Caco-2 (cell line): ENCODE results near the gene ERBB4. TPM values are rescaled to one million over a fixed set of nuclear protein-coding genes. Genes with fewer than 3 reads are reported as not detected.

Experiments used
- BruUV-seq: library from RNA; stranded (reverse); fragments of 400-500 nt; replicated peaks from 2 replicates; lab custom pipeline; 2021; lab: Mats Ljungman, UMichigan
- CTCF ChIA-PET: fragments of 300-600 bp; sonication (Branson Sonifier 250); formaldehyde crosslinking; loops from one replicate; lab custom pipeline; 2022; ENCODE audit warnings: antibody characterized with exemption; lab: Charles Lee
- POLR2A ChIA-PET: fragments of 300-600 bp; sonication (Branson Sonifier 250); formaldehyde crosslinking; loops from one replicate; lab custom pipeline; 2022; ENCODE audit warnings: antibody characterized with exemption; lab: Charles Lee
- DNase-seq, 2 experiments: peaks; one replicate each; pipeline versions ENCODE4 v3.0.0 to v3.0.0-alpha.2; 2020 to 2022
- H3K27me3 ChIP-seq: replicated peaks from 2 replicates; pipeline ENCODE4 v1.6.0; 2011; ENCODE audit warnings: low read length; ENCODE audit not compliant: control insufficient read depth, insufficient read depth
- H3K36me3 ChIP-seq: 2 replicates; pipeline ENCODE4 v1.5.1; 2011; ENCODE audit warnings: low read length; ENCODE audit not compliant: control insufficient read depth, insufficient read depth
- H3K4me1 ChIP-seq: fragments of 250-450 bp; sonication (Bioruptor Pico); 2 replicates; pipeline ENCODE4 v1.5.1; 2020; ENCODE audit warnings: mild to moderate bottlenecking
- H3K4me3 ChIP-seq: 2 replicates; pipeline ENCODE4 v1.5.1; 2011; ENCODE audit warnings: low read depth, mild to moderate bottlenecking, control low read depth, low read length
- H3K9me3 ChIP-seq: fragments of 250-450 bp; sonication (Bioruptor Pico); 2 replicates; pipeline ENCODE4 v1.5.1; 2020; ENCODE audit warnings: mild to moderate bottlenecking, moderate library complexity
- H3K27ac Mint-ChIP-seq: one replicate; pipeline ENCODE4 v1.8.0; 2022; ENCODE audit warnings: mixed read lengths; ENCODE audit not compliant: unreplicated experiment
- H3K27me3 Mint-ChIP-seq: one replicate; pipeline ENCODE4 v1.8.0; 2022; ENCODE audit warnings: mixed read lengths; ENCODE audit not compliant: insufficient read depth, unreplicated experiment
- H3K36me3 Mint-ChIP-seq: one replicate; pipeline ENCODE4 v1.8.0; 2022; ENCODE audit warnings: mild to moderate bottlenecking, mixed read lengths; ENCODE audit not compliant: insufficient read depth, unreplicated experiment
- H3K4me1 Mint-ChIP-seq: one replicate; pipeline ENCODE4 v1.8.0; 2022; ENCODE audit warnings: low read depth, mixed read lengths; ENCODE audit not compliant: unreplicated experiment
- H3K4me3 Mint-ChIP-seq: one replicate; pipeline ENCODE4 v1.8.0; 2022; ENCODE audit warnings: mild to moderate bottlenecking, moderate library complexity, mixed read lengths; ENCODE audit not compliant: unreplicated experiment
- H3K9me3 Mint-ChIP-seq: one replicate; pipeline ENCODE4 v1.8.0; 2022; ENCODE audit warnings: mixed read lengths; ENCODE audit not compliant: unreplicated experiment
- intact Hi-C: fragments of 100-400 bp; cut with micrococcal nuclease; formaldehyde crosslinking; loops from one replicate; pipeline ENCODE4 v1.10.0; 2022; ENCODE audit not compliant: unreplicated experiment
- total RNA-seq: library from RNA; stranded (reverse); gene quantifications from 2 replicates; pipeline ENCODE4 v1.2.3, GENCODE V29; 2022
- TF ChIP-seq, protein P1 (sequence below), 2 experiments: fragments of 200-600 bp in 1 of 2; IDR thresholded peaks; 1 replicate in 1 of 2; 2 replicates in 1 of 2; pipeline versions ENCODE4 v1.5.1 to v1.8.0; 2011 to 2022; ENCODE audit warnings: antibody characterized with exemption in 1 of 2, control low read depth in 1 of 2, inconsistent platforms in 1 of 2, low read depth in 1 of 2, low read length in 1 of 2, mild to moderate bottlenecking in 1 of 2, moderate library complexity in 1 of 2; ENCODE audit not compliant: insufficient read depth in 1 of 2, severe bottlenecking in 1 of 2, unreplicated experiment in 1 of 2

The ERBB4 gene
- total RNA-seq, 1 experiment from 2014 or later, result not detected

DNA sequence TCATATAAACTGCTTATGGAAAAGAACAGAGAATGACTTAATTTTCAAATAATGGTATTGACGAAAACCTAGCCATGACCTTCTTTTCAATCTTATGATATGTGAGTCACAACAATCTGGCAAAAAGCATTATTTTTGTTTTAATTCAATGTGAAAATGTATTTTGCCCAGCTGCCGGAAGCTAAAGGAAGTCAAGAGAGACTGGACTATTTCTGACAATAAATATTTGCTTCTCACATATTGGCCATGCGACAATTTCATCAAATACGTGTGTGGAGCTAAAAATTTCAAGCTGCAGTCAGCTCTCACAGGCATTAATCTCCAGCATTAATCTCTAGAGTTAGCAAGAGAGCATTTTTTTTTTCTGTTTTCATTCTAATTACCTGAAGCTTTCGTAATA, 1101.2 kb downstream of the ERBB4 start:
- H3K36me3 Mint-ChIP-seq, result no peaks in the 10 kb centered on the region
- no TSS peak for BruUV-seq
- no peaks in the 10 kb centered on the region for H3K4me1 Mint-ChIP-seq
- intact Hi-C loops, result no loop called here
- POLR2A ChIA-PET, result no interaction called here
- peaks cover 2% of the 10 kb centered on the region for H3K27me3 Mint-ChIP-seq
- H3K9me3 Mint-ChIP-seq, result no peaks in the 10 kb centered on the region
- Histone ChIP-seq H3K4me1 (no peaks in the 10 kb centered on the region), H3K36me3 (no peaks in the 10 kb centered on the region), H3K9me3 (no peaks in the 10 kb centered on the region), H3K27me3 (no peaks in the 10 kb centered on the region), H3K4me3 (no peak overlapping the region)
- CTCF ChIA-PET, result no interaction called here
- H3K27ac Mint-ChIP-seq, result no peak overlapping the region
- TF ChIP-seq, protein P1, sequence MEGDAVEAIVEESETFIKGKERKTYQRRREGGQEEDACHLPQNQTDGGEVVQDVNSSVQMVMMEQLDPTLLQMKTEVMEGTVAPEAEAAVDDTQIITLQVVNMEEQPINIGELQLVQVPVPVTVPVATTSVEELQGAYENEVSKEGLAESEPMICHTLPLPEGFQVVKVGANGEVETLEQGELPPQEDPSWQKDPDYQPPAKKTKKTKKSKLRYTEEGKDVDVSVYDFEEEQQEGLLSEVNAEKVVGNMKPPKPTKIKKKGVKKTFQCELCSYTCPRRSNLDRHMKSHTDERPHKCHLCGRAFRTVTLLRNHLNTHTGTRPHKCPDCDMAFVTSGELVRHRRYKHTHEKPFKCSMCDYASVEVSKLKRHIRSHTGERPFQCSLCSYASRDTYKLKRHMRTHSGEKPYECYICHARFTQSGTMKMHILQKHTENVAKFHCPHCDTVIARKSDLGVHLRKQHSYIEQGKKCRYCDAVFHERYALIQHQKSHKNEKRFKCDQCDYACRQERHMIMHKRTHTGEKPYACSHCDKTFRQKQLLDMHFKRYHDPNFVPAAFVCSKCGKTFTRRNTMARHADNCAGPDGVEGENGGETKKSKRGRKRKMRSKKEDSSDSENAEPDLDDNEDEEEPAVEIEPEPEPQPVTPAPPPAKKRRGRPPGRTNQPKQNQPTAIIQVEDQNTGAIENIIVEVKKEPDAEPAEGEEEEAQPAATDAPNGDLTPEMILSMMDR (IDR thresholded peaks at IDR 0.05; ENCODE audit: insufficient read depth in 1 of 2, low read depth in 1 of 2, low read length in 1 of 2, severe bottlenecking in 1 of 2, unreplicated experiment in 1 of 2), result no peak
- H3K4me3 Mint-ChIP-seq, result no peak overlapping the region
- DNase-seq, result no peak

DNA sequence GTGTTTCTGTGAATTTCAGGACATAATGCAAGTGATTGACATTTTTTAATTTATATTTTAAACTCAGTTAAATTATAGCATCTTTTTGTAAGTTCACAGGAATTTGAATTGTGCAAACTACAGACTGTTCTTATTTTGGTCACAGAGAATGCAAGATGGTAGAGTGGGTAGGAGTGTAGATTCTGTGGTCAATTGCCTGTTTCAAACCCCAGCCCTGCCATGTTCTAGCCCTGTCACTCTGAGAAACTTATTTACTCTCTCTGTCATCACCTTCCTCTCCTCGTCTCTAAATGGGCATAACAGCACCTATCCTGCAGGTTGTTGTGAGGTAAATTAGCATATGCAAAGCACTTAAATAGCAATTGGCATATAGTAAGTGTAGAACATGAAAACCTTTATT, 1102.4 kb downstream of the ERBB4 start:
- no peaks in the 10 kb centered on the region for H3K9me3 Mint-ChIP-seq
- ChIA-PET POLR2A (no interaction called here), CTCF (no interaction called here)
- H3K36me3 Mint-ChIP-seq, result no peaks in the 10 kb centered on the region
- intact Hi-C loops, result no loop called here
- H3K27ac Mint-ChIP-seq, result no peak overlapping the region
- no peak overlapping the region for H3K4me3 Mint-ChIP-seq
- H3K4me3 ChIP-seq, result no peak overlapping the region
- DNase-seq, result no peak
- no peaks in the 10 kb centered on the region for H3K4me1 Mint-ChIP-seq
- no peaks in the 10 kb centered on the region for H3K27me3 ChIP-seq
- no peaks in the 10 kb centered on the region for H3K4me1 ChIP-seq
- no peaks in the 10 kb centered on the region for H3K36me3 ChIP-seq
- TF ChIP-seq, protein P1 (IDR thresholded peaks at IDR 0.05; ENCODE audit: insufficient read depth in 1 of 2, low read depth in 1 of 2, low read length in 1 of 2, severe bottlenecking in 1 of 2, unreplicated experiment in 1 of 2), result no peak
- BruUV-seq, result no TSS peak
- H3K9me3 ChIP-seq, result no peaks in the 10 kb centered on the region
- H3K27me3 Mint-ChIP-seq, result peaks cover 2% of the 10 kb centered on the region

DNA sequence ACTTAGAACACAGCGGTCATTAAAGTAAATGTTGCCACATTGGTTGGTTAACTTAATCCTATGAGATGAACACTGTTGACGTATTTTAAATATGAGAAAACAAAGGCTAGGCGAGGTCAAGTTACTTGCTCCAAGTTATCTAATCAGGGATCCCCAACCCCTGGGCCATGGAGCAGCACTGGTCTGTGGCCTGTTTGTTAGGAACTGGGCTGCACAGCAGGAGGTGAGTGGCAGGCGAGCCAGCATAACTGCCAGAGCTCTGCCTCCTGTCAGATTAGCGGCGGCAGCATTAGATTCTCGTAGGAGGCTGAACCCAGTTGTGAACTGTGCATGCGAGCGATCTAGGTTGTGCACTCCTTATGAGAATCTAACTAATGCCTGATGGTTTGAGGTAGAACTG, 1103.3 kb downstream of the ERBB4 start:
- H3K36me3 Mint-ChIP-seq, result no peaks in the 10 kb centered on the region
- TF ChIP-seq, protein P1 (IDR thresholded peaks at IDR 0.05; ENCODE audit: insufficient read depth in 1 of 2, low read depth in 1 of 2, low read length in 1 of 2, severe bottlenecking in 1 of 2, unreplicated experiment in 1 of 2), result no peak
- Histone ChIP-seq H3K36me3 (no peaks in the 10 kb centered on the region), H3K9me3 (no peaks in the 10 kb centered on the region), H3K4me3 (no peak overlapping the region), H3K4me1 (no peaks in the 10 kb centered on the region), H3K27me3 (no peaks in the 10 kb centered on the region)
- peaks cover 2% of the 10 kb centered on the region for H3K27me3 Mint-ChIP-seq
- H3K4me3 Mint-ChIP-seq, result no peak overlapping the region
- no peak for DNase-seq
- H3K9me3 Mint-ChIP-seq, result no peaks in the 10 kb centered on the region
- ChIA-PET POLR2A (no interaction called here), CTCF (no interaction called here)
- no peaks in the 10 kb centered on the region for H3K4me1 Mint-ChIP-seq
- H3K27ac Mint-ChIP-seq, result no peak overlapping the region
- no TSS peak for BruUV-seq
- intact Hi-C loops, result no loop called here
